MCF 10A (cell line): ENCODE results near the gene ZNF526. TPM values are rescaled to one million over a fixed set of nuclear protein-coding genes. Genes with fewer than 3 reads are reported as not detected.

Source experiments
- BruUV-seq: library from RNA; stranded (reverse); fragments of 400-500 nt; replicated peaks from 2 replicates; lab custom pipeline; 2021; lab: Mats Ljungman, UMichigan
- CTCF ChIA-PET: fragments of 300-600 bp; sonication (Branson Sonifier 250); formaldehyde crosslinking; extraction: SDS; loops from one replicate; lab custom pipeline; 2021; ENCODE audit warnings: antibody characterized with exemption, inconsistent platforms; lab: Yijun Ruan, JAX
- POLR2A ChIA-PET: fragments of 300-600, 350-650 bp; sonication (Branson Sonifier 250); formaldehyde crosslinking; extraction: SDS; loops from one replicate; lab custom pipeline; 2020; ENCODE audit warnings: antibody characterized with exemption, inconsistent platforms; lab: Yijun Ruan, JAX
- DNase-seq: peaks from one replicate; pipeline ENCODE4 v3.0.0-alpha.2; 2018; ENCODE audit not compliant: unreplicated experiment
- H3K27ac Mint-ChIP-seq: one replicate; pipeline ENCODE4 v1.8.0; 2022; ENCODE audit warnings: mild to moderate bottlenecking, low read depth, mixed read lengths; ENCODE audit not compliant: unreplicated experiment
- H3K27me3 Mint-ChIP-seq: one replicate; pipeline ENCODE4 v1.8.0; 2022; ENCODE audit warnings: mixed read lengths; ENCODE audit not compliant: insufficient read depth, unreplicated experiment
- H3K36me3 Mint-ChIP-seq: one replicate; pipeline ENCODE4 v1.8.0; 2022; ENCODE audit warnings: mild to moderate bottlenecking, moderate library complexity, mixed read lengths; ENCODE audit not compliant: insufficient read depth, unreplicated experiment
- H3K4me1 Mint-ChIP-seq: one replicate; pipeline ENCODE4 v1.8.0; 2022; ENCODE audit warnings: mixed read lengths; ENCODE audit not compliant: insufficient read depth, unreplicated experiment
- H3K4me3 Mint-ChIP-seq: one replicate; pipeline ENCODE4 v1.8.0; 2022; ENCODE audit warnings: mild to moderate bottlenecking, moderate library complexity, mixed read lengths; ENCODE audit not compliant: unreplicated experiment
- H3K9me3 Mint-ChIP-seq: one replicate; pipeline ENCODE4 v1.8.0; 2022; ENCODE audit warnings: mixed read lengths; ENCODE audit not compliant: unreplicated experiment
- CTCF ChIP-seq: fragments of 200-600 bp; IDR thresholded peaks from one replicate; pipeline ENCODE4 v1.8.0; 2022; ENCODE audit warnings: antibody characterized with exemption, mild to moderate bottlenecking; ENCODE audit not compliant: unreplicated experiment
- intact Hi-C: fragments of 100-400 bp; cut with micrococcal nuclease; formaldehyde crosslinking; loops from 2 replicates; pipeline ENCODE4 v1.14.1; 2022
- total RNA-seq: library from RNA; stranded (reverse); gene quantifications from 2 replicates; pipeline ENCODE4 v1.2.3, GENCODE V29; 2022

The ZNF526 gene
- total RNA-seq, 1 experiment from 2014 or later: 12.3 TPM

GRCh38 chr19:42202290-42202880 lies 17.7 kb upstream of the ZNF526 start:
- CTCF ChIA-PET: interaction anchor here (0.6 kb wide), 1 partner anchor 77 kb away, joined by 3 read pairs; no protein-coding TSS in a partner anchor
- Mint-ChIP-seq H3K4me1 (peaks cover 47% of the 10 kb centered on the region), H3K27ac (peak overlapping the region; percentile 1), H3K27me3 (no peaks in the 10 kb centered on the region), H3K9me3 (no peaks in the 10 kb centered on the region), H3K4me3 (no peak overlapping the region), H3K36me3 (peaks cover 78% of the 10 kb centered on the region)
- intact Hi-C loops: no loop called here
- POLR2A ChIA-PET: interaction anchor here (0.7 to 1.3 kb wide), 5 partner anchors 13 to 126 kb away, joined by 3 to 4 read pairs (median 3); partner anchors contain the start of genes DEDD2 and ZNF574
- no TSS peak for BruUV-seq
- DNase-seq: no peak
- TF ChIP-seq CTCF: no peak

DNA sequence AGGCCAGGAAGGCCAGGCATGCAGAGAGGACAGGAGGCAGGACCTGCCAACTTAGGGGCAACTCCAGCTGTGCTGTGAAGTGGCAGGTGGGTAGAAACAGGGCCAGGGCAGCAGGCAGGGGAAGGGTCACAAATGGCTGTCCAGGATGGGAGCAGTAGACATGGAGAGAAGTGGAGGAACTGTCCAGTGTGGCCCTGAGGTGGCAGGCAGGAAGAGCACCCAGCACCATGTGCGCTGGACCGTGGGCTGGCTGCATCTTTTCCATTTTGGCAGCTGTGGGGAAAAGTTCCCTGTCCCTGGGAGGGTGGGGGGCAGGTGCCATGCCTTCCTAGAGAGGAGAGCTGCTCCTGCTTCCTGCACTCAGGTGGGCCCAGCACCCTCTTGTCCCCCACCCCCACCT lies 16.4 kb upstream of the ZNF526 start:
- Mint-ChIP-seq H3K9me3 (no peaks in the 10 kb centered on the region), H3K36me3 (peaks cover 69% of the 10 kb centered on the region), H3K4me3 (no peak overlapping the region), H3K27me3 (no peaks in the 10 kb centered on the region), H3K27ac (peak overlapping the region; percentile 5), H3K4me1 (peaks cover 54% of the 10 kb centered on the region)
- BruUV-seq: no TSS peak
- no peak for TF ChIP-seq CTCF
- CTCF ChIA-PET: interaction anchor here (1.1 kb wide), 1 partner anchor 19 kb away, joined by 3 read pairs; no protein-coding TSS in a partner anchor
- intact Hi-C loops: no loop called here
- no peak for DNase-seq
- POLR2A ChIA-PET: interaction anchor here (5.2 kb wide), 1 partner anchor 12 kb away, joined by 30 read pairs; no protein-coding TSS in a partner anchor

DNA sequence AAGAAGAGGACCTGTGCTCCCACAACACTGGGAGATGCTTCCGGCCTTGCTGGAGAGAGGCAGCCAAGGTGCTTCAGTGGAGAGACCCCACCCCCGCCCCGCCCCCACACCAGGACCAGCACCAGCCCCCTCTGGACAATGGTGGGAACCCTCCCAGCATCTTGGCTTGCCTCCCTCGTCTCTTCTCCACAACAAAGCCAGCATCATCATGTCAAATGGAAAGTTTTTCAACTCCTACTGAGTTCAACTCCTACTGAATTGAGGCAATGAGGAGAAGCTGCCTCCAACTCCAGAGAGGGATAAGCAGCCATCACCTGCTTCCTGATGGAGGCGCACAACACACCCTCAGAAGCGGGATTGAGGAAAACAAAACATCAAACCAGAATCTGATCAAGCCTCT lies 15.4 kb upstream of the ZNF526 start:
- peaks cover 50% of the 10 kb centered on the region for H3K4me1 Mint-ChIP-seq
- TF ChIP-seq CTCF: no peak
- H3K27ac Mint-ChIP-seq: no peak overlapping the region
- H3K27me3 Mint-ChIP-seq: no peaks in the 10 kb centered on the region
- H3K4me3 Mint-ChIP-seq: no peak overlapping the region
- DNase-seq: no peak
- no peaks in the 10 kb centered on the region for H3K9me3 Mint-ChIP-seq
- H3K36me3 Mint-ChIP-seq: peaks cover 70% of the 10 kb centered on the region
- BruUV-seq: no TSS peak
- intact Hi-C loops: no loop called here
- CTCF ChIA-PET: interaction anchor here (1.1 kb wide), 1 partner anchor 20 kb away, joined by 3 read pairs; no protein-coding TSS in a partner anchor
- POLR2A ChIA-PET: interaction anchor here (5.2 kb wide), 1 partner anchor 11 kb away, joined by 30 read pairs; no protein-coding TSS in a partner anchor

GRCh38 chr19:42206871-42207755 lies 13.0 kb upstream of the ZNF526 start:
- intact Hi-C loops: no loop called here
- Mint-ChIP-seq H3K27ac (peak overlapping the region; percentile 72), H3K4me3 (peak overlapping the region; percentile 19), H3K4me1 (peaks cover 48% of the 10 kb centered on the region), H3K9me3 (no peaks in the 10 kb centered on the region), H3K27me3 (no peaks in the 10 kb centered on the region), H3K36me3 (peaks cover 83% of the 10 kb centered on the region)
- BruUV-seq: no TSS peak
- DNase-seq: peak; percentile 53
- no peak for TF ChIP-seq CTCF
- ChIA-PET POLR2A (interaction anchor here (0.8 to 5.2 kb wide), 4 partner anchors 8 to 38 kb away, joined by 3 to 30 read pairs (median 4); no protein-coding TSS in a partner anchor), CTCF (interaction anchor here (0.6 to 1.7 kb wide), 3 partner anchors 73 to 1536 kb away, joined by 3 to 5 read pairs (median 5); no protein-coding TSS in a partner anchor)
